NCI-H2196 (cell line): ENCODE data around the gene ALK.
"Not testable (repeated sequence)": the region's sequence is repeated elsewhere in the genome, so short reads cannot be mapped to it uniquely, and the experiment has no call there.

Source experiments
- DNase-seq: peaks from one replicate; lab custom pipeline; 2025; ENCODE audit not compliant: unreplicated experiment; lab: John Stamatoyannopoulos, UW

Gene ALK

GRCh38 chr2:29761278-29761677 is 160.1 kb downstream of the ALK start:
- DNase-seq: no peak

GRCh38 chr2:29760008-29760407 is 161.4 kb downstream of the ALK start:
- DNase-seq: no peak

DNA sequence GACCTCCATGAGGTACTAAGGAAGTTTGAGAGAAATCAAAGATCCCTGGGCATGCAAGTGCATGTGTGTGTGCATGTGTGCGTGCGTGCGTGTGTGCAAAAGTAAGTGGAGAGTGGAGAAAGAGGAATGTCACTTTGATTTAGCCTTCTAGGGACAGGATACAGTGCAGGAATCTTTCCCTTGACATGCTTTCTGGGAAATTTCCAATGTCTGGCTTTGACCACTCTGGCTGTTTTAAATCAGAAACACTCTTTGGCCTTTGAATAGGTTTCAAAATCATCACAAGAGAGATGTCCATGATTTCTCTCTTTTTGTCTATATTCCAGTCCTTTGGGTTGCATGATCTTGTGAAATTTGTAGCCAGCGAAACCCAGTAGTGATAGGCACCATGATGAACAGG is 162.0 kb downstream of the ALK start:
- no peak for DNase-seq

- no peak for DNase-seq
Observed at GRCh38 chr2:29755829-29756228, 165.6 kb downstream of the ALK start.

- no peak for DNase-seq
Observed at GRCh38 chr2:29755233-29755632, 166.2 kb downstream of the ALK start.

- DNase-seq: no peak
Observed at GRCh38 chr2:29753671-29754444, 167.5 kb downstream of the ALK start.

- no peak for DNase-seq
Observed at GRCh38 chr2:29751390-29751789, 170.0 kb downstream of the ALK start.

DNA sequence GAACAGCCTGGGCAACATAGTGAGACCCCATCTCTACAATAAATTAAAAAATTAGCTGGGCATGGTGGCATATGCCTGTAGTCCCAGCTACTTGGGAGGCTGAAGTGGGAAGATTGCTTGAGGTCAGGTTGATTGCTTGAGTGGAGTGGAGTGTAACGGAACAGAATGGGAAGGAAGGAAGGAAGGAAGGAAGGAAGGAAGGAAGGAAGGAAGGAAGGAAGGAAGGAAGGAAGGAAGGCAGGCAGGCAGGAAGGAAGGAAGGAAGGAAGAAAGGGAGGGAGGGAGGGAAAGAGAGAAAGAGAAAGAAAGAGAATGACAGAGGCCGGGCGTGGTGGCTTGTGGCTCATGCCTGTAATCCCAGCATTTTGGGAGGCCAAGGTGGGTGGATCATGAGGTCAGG is 170.9 kb downstream of the ALK start:
- not testable (repeated sequence) for DNase-seq

DNA sequence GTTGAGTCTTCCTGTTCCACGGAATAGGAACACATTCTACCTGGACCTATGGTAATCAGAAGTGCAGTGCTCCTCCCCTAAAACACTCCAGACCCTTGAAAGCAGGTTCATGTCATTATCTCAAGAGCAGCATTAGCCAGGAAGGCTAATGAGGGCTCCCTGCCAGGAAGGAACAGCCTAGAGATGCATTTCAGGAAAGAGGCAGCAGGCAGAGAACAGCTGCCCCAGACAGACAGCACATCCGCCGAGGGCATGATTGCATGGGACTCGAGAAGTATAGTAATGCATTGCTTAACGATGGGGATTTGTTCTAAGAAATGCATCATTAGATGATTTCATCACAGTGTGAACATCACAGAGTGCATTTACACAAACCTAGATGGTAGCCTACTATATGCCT is 171.5 kb downstream of the ALK start:
- DNase-seq: no peak

GRCh38 chr2:29749041-29749440 is 172.3 kb downstream of the ALK start:
- no peak for DNase-seq

GRCh38 chr2:29747786-29748470 is 173.5 kb downstream of the ALK start:
- no peak for DNase-seq

GRCh38 chr2:29744976-29745375 is 176.4 kb downstream of the ALK start:
- no peak for DNase-seq

DNA sequence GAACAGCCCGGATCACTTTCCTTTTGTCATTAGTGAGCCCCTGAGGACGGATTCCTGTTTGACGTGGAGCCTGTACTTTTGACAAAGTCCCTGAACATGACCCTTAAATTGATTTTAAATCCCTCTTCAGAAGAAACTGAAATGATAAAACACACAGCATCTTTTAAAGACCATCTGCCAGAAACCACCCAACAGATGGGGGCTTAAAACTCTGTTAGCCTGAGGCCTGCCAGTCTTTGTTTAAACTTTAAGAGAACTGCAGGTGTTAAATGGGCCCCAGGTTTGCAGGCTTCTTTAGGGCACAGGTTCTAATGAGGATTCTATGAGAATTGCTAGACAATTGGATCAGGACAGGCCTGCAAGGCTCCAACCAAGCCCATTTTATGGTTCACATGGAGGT is 177.9 kb downstream of the ALK start:
- no peak for DNase-seq

DNA sequence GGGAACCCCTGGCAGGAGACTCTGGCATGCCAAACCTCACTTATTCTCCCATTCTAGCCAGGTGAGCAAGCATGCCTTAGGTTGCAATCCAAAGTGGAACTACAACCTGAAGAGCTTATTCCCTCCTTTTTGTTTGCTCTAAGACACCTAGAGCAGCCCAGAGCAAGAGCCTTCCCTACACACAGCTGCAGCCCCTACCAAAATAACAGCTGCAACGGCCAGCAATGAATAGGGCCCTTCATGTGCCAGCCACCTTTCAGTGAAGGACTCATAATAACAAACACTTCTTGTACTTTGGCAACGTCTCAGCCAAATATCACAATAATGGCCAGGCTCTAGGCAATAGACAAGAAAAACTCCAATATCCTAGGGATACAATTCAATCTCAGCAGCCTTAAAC is 178.7 kb downstream of the ALK start:
- no peak for DNase-seq

- DNase-seq: no peak
Observed at GRCh38 chr2:29741132-29741531, 180.3 kb downstream of the ALK start.

- DNase-seq: no peak
Observed at GRCh38 chr2:29733965-29734364, 187.4 kb downstream of the ALK start.

GRCh38 chr2:29733213-29733612 is 188.2 kb downstream of the ALK start:
- no peak for DNase-seq

- no peak for DNase-seq
Observed at GRCh38 chr2:29731948-29732347, 189.4 kb downstream of the ALK start.

DNA sequence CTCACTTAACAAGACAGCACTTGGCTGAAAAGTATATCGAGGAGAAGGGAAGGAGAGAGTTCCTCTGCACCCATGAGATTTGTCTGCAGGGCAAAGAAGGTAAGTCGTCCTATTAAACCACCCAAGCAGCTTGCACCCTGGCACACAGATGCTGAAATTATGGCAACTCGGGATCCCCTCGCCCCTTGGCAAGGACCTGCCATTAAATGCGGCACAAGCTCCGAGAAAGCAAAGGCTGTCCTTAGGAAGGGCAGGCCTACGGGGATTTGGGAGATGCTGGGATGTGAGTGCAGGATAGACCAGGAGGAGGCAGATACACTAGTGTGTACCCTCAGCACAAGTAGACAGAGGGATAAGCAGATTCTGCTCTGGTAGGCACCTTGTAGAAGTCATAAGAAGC is 191.5 kb downstream of the ALK start:
- DNase-seq: no peak

GRCh38 chr2:29729401-29729800 is 192.0 kb downstream of the ALK start:
- no peak for DNase-seq

DNA sequence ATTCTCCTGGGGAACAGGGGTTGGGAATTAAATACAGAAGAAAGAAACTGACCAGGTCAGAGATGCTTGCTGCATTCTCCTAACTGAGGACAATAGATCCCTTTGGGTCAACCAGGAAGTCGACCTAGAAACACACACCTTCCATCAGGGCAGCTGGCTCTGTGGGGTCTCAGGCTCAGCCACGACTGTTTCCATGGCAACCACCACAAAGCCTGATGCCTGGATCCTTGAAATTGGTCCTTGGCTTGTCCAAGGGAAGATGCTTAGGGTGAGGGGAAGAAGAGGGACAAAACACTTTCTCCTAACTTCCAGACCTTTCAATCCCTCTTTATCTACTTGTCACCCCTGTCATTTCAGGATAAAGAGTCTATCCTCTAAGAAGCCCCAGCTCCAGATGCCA is 194.4 kb downstream of the ALK start:
- DNase-seq: no peak

DNA sequence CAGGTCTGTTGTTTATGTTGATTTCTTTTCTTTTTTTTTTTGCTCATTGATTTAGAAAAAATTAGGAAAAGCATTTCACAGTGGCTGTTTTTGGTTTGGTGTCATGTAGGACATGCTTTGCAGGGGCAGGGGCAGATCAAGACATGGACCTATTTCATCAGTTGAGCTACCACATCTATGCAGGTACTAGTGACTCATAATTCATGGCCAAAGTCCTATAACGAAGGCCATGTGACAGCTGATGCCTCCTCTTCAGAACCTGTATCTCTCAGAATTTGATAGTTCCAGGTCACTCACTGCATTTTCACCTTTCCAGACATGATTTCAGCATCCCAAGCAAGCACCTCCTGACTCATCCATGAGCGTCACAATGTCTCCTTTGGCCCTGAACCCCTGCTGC is 195.8 kb downstream of the ALK start:
- DNase-seq: no peak

GRCh38 chr2:29724282-29724681 is 197.1 kb downstream of the ALK start:
- no peak for DNase-seq
